Measurements from ENCODE around the gene PRSS50.

Gene PRSS50

GRCh38 chr3:46690798-46691197 is 26.9 kb downstream of the PRSS50 start:
- DNase-seq (ENCODE audit: low read depth), result no peak

- DNase-seq (ENCODE audit: low read depth), result no peak
Observed at GRCh38 chr3:46685446-46685845, 32.2 kb downstream of the PRSS50 start.

- DNase-seq (ENCODE audit: low read depth), result no peak
Observed at GRCh38 chr3:46684891-46685290, 32.8 kb downstream of the PRSS50 start.

GRCh38 chr3:46682974-46683373 is 34.7 kb downstream of the PRSS50 start:
- DNase-seq (ENCODE audit: low read depth), result no peak

GRCh38 chr3:46681856-46682540 is 35.7 kb downstream of the PRSS50 start:
- DNase-seq (ENCODE audit: low read depth), result no peak

- no peak for DNase-seq (ENCODE audit: low read depth)
Observed at GRCh38 chr3:46681387-46681786, 36.3 kb downstream of the PRSS50 start.

- DNase-seq (ENCODE audit: low read depth), result no peak
Observed at GRCh38 chr3:46680298-46680826, 37.3 kb downstream of the PRSS50 start.

GRCh38 chr3:46679681-46680080 is 38.0 kb downstream of the PRSS50 start:
- DNase-seq (ENCODE audit: low read depth), result no peak

- no peak for DNase-seq (ENCODE audit: low read depth)
Observed at GRCh38 chr3:46678280-46678679, 39.4 kb downstream of the PRSS50 start.

- DNase-seq (ENCODE audit: low read depth), result no peak
Observed at GRCh38 chr3:46677411-46677726, 40.3 kb downstream of the PRSS50 start.

- no peak for DNase-seq (ENCODE audit: low read depth)
Observed at GRCh38 chr3:46676601-46677410, 40.9 kb downstream of the PRSS50 start.

- DNase-seq (ENCODE audit: low read depth), result peak; percentile 28
Observed at GRCh38 chr3:46675843-46676567, 41.7 kb downstream of the PRSS50 start.

GRCh38 chr3:46675426-46675825 is 42.2 kb downstream of the PRSS50 start:
- no peak for DNase-seq (ENCODE audit: low read depth)

- DNase-seq (ENCODE audit: low read depth), result no peak
Observed at GRCh38 chr3:46674031-46674845, 43.4 kb downstream of the PRSS50 start.

GRCh38 chr3:46673151-46674030 is 44.3 kb downstream of the PRSS50 start:
- no peak for DNase-seq (ENCODE audit: low read depth)

- DNase-seq (ENCODE audit: low read depth), result no peak
Observed at GRCh38 chr3:46672349-46672695, 45.3 kb downstream of the PRSS50 start.

- no peak for DNase-seq (ENCODE audit: low read depth)
Observed at GRCh38 chr3:46671541-46672348, 45.9 kb downstream of the PRSS50 start.

GRCh38 chr3:46670891-46671427 is 46.7 kb downstream of the PRSS50 start:
- DNase-seq (ENCODE audit: low read depth), result no peak

- no peak for DNase-seq (ENCODE audit: low read depth)
Observed at GRCh38 chr3:46670000-46670890, 47.4 kb downstream of the PRSS50 start.

All from stromal cell of bone marrow (primary cell).